Ishikawa (cell line): ENCODE measurements around the gene KATNAL1.

Experiments used
- CEBPB ChIP-seq: IDR thresholded peaks from 2 replicates; pipeline ENCODE4 v1.6.1; 2012
- CREB1 ChIP-seq: IDR thresholded peaks from 2 replicates; pipeline ENCODE4 v1.6.1; 2012; ENCODE audit warnings: low read depth
- EGR1 ChIP-seq: IDR thresholded peaks from 2 replicates; pipeline ENCODE4 v1.6.1; 2012
- EP300 ChIP-seq: IDR thresholded peaks from 2 replicates; pipeline ENCODE4 v1.6.1; 2012; ENCODE audit warnings: borderline replicate concordance
- FOXM1 ChIP-seq: IDR thresholded peaks from 2 replicates; pipeline ENCODE4 v1.6.1; 2012; ENCODE audit warnings: low read depth, borderline replicate concordance
- NFIC ChIP-seq: IDR thresholded peaks from 2 replicates; pipeline ENCODE4 v1.6.1; 2012
- RAD21 ChIP-seq: IDR thresholded peaks from 2 replicates; pipeline ENCODE4 v1.6.1; 2012; ENCODE audit warnings: low read depth
- TAF1 ChIP-seq: IDR thresholded peaks from 2 replicates; pipeline ENCODE4 v1.6.1; 2012; ENCODE audit warnings: low read depth, mild to moderate bottlenecking
- TCF12 ChIP-seq: IDR thresholded peaks from 2 replicates; pipeline ENCODE4 v1.6.1; 2012; ENCODE audit warnings: low read depth
- TEAD4 ChIP-seq: IDR thresholded peaks from 2 replicates; pipeline ENCODE4 v1.6.1; 2012
- YY1 ChIP-seq: IDR thresholded peaks from 2 replicates; pipeline ENCODE4 v1.6.1; 2012; ENCODE audit warnings: low read depth
- ZBTB7A ChIP-seq: IDR thresholded peaks from 2 replicates; pipeline ENCODE4 v1.6.1; 2012; ENCODE audit warnings: low read depth
- TF ChIP-seq, protein P1 (sequence below): IDR thresholded peaks from 2 replicates; pipeline ENCODE4 v1.6.1; 2012; ENCODE audit warnings: low read depth, mild to moderate bottlenecking
- TF ChIP-seq, protein P2 (sequence below): IDR thresholded peaks from 2 replicates; pipeline ENCODE4 v1.6.1; 2012
- TF ChIP-seq, protein P3 (sequence below): IDR thresholded peaks from 2 replicates; pipeline ENCODE4 v1.6.1; 2012

KATNAL1 gene

DNA sequence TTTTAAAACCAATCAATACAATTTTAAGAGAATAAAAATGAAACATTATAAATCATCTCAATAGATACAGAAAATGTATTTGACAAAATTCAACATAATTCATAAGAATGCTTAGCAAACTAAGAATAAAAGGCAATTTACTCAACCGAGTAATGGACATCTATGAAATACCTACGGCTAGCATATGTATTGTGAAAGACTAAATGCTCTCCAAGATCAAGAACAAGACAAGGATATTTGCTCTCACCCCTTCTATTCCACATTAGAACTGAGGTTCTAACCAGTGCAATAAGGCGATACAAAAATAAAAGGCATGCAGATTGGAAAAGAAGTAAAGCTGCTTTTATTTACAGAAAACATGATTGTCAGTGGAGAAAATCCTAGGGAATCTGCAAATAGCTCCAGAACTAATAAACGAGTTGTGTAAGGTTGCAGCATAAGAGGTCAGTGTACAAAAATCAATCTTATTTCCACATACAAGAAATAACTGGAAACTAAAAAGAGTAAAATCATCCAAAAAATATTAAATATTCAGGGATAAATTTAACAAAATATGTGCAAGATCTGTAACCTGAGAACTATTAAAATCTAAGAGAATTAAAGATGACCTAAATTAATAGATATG, 16.4 kb downstream of the KATNAL1 start:
- TF ChIP-seq NFIC: no peak
- TF ChIP-seq FOXM1: no peak
- no peak for TF ChIP-seq TEAD4
- no peak for TF ChIP-seq EP300
- no peak for TF ChIP-seq ZBTB7A
- TF ChIP-seq, protein P1, sequence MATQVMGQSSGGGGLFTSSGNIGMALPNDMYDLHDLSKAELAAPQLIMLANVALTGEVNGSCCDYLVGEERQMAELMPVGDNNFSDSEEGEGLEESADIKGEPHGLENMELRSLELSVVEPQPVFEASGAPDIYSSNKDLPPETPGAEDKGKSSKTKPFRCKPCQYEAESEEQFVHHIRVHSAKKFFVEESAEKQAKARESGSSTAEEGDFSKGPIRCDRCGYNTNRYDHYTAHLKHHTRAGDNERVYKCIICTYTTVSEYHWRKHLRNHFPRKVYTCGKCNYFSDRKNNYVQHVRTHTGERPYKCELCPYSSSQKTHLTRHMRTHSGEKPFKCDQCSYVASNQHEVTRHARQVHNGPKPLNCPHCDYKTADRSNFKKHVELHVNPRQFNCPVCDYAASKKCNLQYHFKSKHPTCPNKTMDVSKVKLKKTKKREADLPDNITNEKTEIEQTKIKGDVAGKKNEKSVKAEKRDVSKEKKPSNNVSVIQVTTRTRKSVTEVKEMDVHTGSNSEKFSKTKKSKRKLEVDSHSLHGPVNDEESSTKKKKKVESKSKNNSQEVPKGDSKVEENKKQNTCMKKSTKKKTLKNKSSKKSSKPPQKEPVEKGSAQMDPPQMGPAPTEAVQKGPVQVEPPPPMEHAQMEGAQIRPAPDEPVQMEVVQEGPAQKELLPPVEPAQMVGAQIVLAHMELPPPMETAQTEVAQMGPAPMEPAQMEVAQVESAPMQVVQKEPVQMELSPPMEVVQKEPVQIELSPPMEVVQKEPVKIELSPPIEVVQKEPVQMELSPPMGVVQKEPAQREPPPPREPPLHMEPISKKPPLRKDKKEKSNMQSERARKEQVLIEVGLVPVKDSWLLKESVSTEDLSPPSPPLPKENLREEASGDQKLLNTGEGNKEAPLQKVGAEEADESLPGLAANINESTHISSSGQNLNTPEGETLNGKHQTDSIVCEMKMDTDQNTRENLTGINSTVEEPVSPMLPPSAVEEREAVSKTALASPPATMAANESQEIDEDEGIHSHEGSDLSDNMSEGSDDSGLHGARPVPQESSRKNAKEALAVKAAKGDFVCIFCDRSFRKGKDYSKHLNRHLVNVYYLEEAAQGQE: no peak
- no peak for TF ChIP-seq TCF12
- TF ChIP-seq TAF1: no peak
- TF ChIP-seq, protein P2, sequence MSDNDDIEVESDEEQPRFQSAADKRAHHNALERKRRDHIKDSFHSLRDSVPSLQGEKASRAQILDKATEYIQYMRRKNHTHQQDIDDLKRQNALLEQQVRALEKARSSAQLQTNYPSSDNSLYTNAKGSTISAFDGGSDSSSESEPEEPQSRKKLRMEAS: no peak
- no peak for TF ChIP-seq EGR1
- no peak for TF ChIP-seq CREB1
- TF ChIP-seq CEBPB: no peak
- no peak for TF ChIP-seq RAD21
- TF ChIP-seq YY1: no peak
- TF ChIP-seq, protein P3, sequence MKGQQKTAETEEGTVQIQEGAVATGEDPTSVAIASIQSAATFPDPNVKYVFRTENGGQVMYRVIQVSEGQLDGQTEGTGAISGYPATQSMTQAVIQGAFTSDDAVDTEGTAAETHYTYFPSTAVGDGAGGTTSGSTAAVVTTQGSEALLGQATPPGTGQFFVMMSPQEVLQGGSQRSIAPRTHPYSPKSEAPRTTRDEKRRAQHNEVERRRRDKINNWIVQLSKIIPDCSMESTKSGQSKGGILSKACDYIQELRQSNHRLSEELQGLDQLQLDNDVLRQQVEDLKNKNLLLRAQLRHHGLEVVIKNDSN: no peak

DNA sequence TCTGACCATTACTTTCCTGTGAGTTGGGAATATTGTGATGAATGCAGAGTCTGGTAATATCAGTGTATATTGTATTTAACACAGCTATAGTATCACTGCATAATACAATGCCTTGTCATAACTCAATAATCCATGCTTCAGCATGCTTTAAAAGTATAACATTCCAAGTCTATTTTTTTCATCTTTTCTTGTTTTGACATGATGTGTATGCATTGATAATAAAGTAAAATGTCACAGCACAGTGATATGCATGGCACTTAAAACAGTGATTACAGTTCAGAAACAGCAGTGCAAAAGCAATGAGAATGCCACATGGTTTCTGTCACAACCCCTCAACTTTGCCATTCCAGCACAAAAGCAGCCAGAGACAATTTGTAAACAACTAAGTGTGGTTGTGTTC, 17.8 kb downstream of the KATNAL1 start:
- no peak for TF ChIP-seq NFIC
- TF ChIP-seq, protein P2: no peak
- no peak for TF ChIP-seq ZBTB7A
- TF ChIP-seq, protein P1: no peak
- no peak for TF ChIP-seq EP300
- TF ChIP-seq RAD21: no peak
- TF ChIP-seq CREB1: no peak
- no peak for TF ChIP-seq EGR1
- no peak for TF ChIP-seq TCF12
- no peak for TF ChIP-seq YY1
- TF ChIP-seq FOXM1: no peak
- no peak for TF ChIP-seq CEBPB
- TF ChIP-seq, protein P3: no peak
- TF ChIP-seq TEAD4: no peak
- TF ChIP-seq TAF1: no peak

DNA sequence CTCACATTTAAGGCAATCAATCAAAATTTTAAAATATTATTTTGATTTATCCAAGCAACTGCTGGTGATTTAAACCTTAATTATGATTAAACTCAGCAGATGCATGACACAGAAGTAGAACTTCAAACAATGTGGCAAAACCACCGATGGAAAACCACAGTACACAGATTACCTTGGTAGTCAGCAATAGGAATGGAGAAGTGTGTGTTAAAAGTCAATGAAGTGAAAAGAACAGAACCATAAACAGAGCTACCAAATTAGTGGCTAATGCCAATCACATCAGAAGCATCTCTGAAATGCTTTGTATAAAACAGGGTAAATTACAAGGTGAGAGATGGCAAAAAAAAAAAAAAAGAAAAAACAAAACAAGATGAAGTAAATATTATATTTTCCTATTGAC, 31.2 kb downstream of the KATNAL1 start:
- TF ChIP-seq CEBPB (no peak), TAF1 (no peak), EP300 (no peak), EGR1 (no peak)
- TF ChIP-seq, protein P2: no peak

DNA sequence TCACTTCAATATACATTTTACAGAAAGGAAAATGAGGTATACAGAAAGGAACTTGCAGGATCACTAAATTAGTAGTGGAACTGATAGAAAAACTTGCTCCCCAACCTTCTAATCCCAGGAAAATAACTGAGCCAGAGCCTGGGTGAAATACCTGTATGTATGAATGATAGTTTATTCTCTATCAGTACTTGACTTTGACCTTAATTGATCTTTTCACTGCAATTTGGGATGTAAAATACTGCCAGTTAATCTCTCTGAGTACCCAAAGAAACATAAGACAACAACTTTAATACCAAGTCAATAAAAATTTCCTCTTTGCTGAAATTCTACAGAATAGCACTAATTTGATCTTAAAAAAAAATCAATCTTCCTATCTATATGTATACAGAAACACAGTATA, 33.3 kb downstream of the KATNAL1 start:
- TF ChIP-seq CREB1: no peak
- TF ChIP-seq, protein P1: no peak
- TF ChIP-seq FOXM1: no peak
- TF ChIP-seq TEAD4: no peak
- TF ChIP-seq, protein P2: no peak
- TF ChIP-seq RAD21: no peak
- no peak for TF ChIP-seq TAF1
- no peak for TF ChIP-seq NFIC
- TF ChIP-seq, protein P3: no peak
- TF ChIP-seq ZBTB7A: no peak
- TF ChIP-seq CEBPB: no peak
- no peak for TF ChIP-seq EGR1
